Stimulated activated CD8-positive, alpha-beta memory T cell treated with anti-CD3 and anti-CD28 coated beads, Interleukin-4, amount 100 ng/mL, for 4 hours (primary cell): Measurements from ENCODE around the gene ZNF175.

Experiments used
- DNase-seq, 2 donors: peaks; one replicate each; pipeline ENCODE4 v3.0.0-alpha.2; 2020; ENCODE audit warnings: low read depth in 2 of 2, low spot score in 1 of 2

The ZNF175 gene

DNA sequence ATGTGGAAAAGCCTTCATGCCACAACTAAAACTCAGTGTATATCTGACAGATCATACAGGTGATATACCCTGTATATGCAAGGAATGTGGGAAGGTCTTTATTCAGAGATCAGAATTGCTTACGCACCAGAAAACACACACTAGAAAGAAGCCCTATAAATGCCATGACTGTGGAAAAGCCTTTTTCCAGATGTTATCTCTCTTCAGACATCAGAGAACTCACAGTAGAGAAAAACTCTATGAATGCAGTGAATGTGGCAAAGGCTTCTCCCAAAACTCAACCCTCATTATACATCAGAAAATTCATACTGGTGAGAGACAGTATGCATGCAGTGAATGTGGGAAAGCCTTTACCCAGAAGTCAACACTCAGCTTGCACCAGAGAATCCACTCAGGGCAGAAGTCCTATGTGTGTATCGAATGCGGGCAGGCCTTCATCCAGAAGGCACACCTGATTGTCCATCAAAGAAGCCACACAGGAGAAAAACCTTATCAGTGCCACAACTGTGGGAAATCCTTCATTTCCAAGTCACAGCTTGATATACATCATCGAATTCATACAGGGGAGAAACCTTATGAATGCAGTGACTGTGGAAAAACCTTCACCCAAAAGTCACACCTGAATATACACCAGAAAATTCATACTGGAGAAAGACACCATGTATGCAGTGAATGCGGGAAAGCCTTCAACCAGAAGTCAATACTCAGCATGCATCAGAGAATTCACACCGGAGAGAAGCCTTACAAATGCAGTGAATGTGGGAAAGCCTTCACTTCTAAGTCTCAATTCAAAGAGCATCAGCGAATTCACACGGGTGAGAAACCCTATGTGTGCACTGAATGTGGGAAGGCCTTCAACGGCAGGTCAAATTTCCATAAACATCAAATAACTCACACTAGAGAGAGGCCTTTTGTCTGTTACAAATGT lies 16.4 kb downstream of the ZNF175 start:
- DNase-seq = no peak

DNA sequence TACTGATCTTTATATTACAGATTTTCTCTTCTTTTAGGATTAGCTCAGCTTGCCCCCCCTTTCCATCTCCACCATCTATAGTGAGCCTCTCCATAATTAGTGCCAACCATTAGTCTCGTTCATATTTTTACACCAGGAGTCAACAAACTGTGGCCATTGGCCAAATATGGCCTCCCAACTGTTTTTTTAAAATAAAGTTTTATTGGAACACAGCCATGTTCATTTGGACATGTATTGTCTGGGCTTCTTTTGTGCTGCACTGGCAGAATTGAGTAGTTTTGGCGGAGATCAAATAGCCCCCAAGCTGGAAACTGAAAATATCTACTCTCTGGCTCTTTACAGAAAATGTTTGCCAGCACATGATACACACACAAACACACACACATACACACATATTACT lies 18.4 kb downstream of the ZNF175 start:
- no peak for DNase-seq

DNA sequence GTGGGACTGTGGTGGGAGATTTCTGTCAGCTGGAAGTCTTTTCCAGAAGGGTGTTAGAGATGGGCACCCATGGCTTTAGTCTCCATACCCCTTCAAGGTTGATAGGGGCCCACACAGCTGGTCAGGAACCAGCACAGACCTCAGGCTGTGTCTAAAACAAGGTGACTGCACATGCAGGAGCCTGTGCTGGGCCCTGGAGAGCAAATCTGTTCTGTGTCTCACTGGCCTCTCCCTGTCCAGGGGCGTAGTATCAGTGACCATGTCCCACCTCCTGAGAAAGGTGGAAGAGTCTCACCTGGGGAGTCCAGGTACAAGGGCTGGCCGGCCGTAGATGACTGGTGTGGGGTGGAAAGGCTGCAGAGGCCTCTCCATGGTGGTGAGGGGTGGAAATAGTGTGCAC lies 19.4 kb downstream of the ZNF175 start:
- no peak for DNase-seq

DNA sequence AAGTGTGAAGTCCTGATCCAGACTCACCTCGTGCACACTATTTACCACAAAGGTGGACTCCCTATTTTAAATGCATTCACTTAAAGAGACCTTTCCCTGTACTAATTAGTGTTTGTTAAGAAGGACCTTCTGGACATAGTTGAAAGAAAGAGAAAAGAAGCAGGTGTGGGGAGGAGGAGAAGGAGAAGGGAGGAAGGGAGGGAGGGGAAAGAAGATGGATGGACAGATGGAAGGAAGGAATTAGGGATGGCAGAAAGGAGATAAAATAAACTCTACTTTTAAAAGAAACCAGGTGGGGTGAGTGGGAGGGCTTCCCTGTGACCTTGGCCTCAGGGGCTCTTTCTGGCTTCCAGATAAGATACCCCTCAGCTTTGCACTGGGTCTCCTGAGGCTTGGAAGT lies 21.4 kb downstream of the ZNF175 start:
- no peak for DNase-seq

DNA sequence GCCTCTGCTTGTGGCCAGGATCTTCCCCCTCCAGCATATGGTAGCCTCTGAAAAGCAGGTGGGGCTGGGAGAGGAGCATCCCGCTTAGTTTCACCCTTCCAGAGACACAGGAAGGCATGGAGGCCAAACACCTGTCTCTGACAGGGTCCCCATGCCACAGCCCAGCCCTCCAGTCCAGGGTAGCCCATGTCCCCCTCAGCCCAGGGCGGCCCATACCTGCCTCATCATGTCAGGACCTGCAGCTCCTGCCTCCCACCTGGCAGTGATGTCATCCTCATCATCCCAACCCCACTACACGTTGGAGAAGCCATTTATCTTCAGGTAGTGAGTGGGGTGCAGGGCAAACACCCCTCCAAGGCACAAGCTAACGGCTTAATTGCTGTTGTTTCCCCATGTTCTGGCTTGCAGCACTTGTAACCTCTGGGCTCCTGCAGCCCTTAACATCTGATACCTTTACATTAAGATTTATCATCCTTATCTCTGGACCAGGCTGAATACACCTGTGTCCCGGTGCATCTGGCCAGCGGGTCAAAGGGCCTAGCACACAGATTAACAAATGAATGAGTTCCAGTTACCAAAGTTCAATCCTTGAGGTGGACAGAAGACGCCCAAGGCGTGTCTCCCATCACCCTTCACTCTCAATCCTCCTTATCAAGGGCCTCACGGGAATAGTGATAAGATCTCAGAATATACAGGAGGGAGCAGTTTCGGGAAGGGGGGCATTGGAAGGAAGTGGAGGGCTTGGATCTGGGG lies 22.2 kb downstream of the ZNF175 start:
- DNase-seq = no peak

DNA sequence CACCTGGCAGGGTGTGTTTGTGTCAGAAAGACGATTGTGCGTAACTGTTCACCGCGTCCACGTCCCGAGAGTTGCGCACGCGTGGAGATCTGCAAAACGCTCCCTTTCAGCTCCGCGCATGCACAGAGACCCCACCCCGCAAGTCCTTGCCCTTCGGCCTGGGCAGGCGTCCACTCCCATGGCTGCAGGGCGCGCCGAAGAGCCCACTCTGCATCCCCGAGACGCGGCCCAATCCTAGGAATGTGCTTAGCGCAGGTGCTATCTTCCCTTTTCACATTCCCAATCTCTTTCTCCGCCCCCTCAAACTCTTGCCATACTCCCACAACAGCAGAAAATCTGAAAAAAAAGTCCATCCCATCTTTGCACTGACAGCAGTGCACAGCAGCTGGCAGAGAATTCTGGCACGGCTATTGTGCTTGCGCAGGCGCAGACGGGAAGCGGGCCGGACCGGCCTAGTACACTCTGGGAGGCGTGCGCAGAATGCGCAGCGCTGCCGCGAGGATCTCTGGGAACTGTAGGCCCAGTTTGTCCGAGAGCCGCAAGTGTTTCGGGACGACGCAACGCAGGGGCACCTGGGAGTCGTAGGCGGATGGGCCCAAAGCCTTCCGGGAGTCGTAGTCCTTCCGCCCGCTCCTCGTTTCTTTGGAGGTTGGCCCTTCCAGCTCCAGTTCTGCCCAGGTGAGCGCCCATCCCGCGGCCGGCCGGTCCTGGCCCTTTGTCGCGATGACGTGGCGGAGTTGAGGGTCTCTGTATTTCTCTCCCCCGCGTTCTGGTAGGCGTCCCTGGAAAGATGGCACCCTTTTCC lies 23.1 kb downstream of the ZNF175 start:
- DNase-seq = peak; percentile 92 to 95

DNA sequence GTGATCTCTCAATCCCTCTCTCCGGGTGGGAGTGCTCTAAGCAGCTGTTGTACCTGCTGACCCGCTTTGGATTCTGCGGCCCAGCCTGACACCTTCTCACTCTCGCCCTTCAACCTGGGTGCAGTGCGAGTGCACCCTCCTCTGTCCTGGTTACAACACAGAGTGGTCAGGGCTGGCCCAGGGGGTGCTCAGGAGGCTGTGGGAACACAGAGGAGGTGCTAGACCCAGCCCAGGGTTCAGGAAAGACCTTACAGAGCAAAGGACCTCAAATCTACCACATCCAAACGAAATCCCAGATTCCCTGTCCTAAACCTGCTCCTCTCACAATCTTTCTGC lies 23.7 kb downstream of the ZNF175 start:
- no peak for DNase-seq

DNA sequence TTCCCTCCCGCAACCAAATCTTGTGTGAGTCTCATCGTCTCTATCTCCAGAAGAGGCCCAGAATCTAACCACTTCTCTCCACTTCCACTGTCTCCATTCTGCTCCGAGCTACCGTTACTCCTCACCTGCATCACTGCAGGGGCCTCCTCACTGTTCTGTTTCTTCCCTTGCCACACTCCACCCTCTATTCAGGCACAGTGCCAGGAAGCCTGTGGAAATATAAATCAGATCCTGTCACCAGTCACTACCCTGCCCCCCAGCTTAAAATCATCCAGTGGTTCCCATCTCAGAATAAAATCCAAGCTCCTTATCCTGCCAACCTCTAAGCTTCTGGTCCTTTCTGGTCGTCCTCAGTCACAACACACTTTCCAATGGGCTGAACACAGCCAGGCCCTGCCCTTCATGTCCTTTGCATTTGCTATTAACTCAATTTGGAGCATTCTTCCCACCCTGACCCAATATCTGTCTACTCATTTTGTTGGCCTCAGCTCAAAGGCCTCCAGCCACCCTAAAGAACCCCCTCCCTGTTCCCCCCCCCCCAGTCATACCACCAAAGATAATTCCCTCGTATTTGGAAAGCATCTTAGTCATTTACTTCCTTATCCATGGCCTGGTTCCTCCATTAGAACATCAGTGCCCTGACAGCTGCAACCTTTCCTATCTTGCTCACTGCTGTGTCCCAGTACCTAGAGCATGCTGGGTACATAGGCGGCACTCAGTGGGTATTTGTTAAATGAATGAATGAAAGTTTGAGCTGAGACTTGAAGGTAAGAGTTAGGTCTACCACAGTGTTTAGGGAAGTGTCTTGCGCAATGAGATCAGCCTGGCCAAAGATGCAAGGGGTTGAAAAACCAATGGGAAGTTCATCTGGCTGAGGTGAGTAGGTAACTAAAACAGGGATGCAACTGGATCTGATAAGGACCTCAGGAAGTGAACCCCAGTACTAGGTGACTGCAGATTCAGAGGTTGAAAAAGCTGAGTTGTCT lies 24.4 kb downstream of the ZNF175 start:
- no peak for DNase-seq

DNA sequence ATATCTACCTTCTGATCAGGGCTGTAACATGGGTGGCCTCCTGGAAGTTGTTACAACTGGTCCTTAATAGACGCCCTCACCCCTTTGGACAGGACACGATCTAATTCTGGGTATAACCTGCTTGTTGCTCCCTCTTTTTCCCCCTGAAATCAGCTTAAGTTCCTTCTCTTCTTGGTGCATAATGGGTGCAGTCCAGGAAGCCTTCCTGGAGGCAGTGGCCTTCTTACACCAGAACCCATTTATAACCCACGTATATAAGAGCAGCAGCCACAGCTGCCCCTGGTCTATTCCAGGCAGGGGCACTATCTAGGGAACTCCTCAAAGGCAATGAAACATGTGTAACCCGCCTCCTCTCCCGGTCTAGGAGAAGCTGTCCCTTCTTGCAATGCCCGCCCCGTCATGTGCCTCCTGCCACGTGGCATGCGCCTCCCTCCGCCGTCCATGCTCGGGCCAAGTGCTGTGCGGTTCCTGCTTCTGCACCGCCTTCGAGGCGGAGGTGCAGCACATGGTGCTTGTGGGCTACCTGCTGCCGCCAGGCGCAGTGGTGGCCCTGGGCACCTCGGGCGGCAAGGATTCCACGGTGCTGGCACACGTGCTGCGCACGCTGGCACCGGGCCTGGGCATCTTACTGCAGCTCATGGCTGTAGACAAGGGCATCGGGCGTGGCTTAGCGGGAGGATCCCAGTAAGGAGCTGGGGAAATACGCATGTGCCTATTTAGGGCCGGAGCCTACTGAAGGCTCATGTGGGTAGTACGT lies 27.3 kb downstream of the ZNF175 start:
- no peak for DNase-seq

DNA sequence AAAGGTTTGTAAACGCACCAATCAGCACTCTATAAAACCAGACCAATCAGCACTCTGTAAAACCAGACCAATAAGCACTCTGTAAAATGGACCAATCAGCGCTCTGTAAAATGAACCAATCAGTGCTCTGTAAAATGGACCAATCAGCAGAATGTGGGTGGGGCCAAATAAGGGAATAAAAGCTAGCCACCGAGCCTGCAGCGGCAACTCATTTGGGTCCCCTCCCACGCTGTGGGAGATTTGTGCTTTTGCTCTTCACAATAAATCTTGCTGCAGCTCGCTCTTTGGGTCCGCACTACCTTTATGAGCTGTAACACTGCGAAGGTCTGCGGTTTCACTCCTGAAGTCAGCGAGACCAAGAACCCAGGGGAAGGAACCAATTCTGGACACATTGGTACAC lies 28.0 kb downstream of the ZNF175 start:
- DNase-seq = no peak

DNA sequence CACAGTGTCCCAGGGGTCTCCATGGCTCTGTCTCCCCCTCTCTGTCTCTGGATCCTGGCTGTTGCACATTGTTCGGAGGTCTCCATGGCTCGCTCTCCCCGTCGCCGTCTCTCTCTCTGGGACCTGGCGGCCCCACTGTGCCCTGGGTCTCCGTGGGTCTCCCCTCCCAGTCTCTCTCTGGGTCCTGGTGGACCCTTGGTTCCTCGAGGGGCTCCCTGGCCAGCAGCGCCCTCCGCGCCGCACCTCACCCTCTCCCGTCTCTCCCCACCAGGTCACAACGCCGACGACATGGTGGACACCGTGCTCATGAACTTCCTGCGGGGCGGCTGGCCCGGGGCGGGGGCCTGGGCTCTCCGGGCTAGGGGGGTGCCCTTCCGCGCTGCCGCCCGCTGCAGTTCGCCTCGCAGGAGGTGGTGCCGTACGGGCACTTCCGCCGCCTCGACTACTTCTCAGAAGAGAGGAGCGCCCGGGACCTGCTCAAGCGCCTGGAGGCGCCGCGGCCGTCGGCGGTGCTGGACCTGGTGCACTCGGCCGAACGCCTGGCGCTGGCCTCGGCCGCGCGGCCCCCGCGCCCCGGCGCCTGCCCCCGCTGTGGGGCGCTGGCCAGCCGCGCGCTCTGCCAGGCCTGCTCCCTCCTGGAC lies 30.0 kb downstream of the ZNF175 start:
- DNase-seq = no peak

DNA sequence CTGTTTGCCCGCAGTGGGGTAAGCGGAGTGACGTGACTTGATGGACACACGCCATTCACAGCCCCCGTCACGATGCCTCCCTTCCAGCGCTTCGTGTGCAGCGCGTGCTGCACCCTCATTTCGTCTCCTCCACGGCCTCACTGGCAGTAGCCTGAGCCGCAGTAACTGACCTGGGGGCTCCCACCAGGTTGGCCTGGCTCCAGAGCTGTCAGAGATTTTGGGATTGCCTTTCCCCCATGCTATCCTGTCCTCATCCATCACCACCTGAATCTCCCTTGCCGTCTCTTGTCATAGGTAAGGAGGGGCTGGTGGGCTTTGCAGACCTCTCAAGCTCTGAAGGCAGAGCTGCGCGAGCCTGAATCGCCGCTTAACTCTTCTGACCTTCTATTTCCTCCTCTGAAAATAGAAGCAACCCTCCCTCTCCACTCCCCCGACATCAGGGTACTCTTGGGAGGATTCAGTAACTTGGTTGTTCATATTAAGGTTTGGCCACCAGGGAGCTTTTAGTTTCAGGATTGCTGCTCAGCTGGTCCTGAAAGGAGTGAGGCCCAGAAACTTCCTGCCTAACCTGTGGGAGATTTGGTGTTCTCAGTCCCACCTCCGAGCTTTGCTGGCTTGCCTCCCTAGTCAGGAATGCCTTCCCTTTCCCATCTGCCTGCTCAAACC lies 31.2 kb downstream of the ZNF175 start:
- DNase-seq = no peak

DNA sequence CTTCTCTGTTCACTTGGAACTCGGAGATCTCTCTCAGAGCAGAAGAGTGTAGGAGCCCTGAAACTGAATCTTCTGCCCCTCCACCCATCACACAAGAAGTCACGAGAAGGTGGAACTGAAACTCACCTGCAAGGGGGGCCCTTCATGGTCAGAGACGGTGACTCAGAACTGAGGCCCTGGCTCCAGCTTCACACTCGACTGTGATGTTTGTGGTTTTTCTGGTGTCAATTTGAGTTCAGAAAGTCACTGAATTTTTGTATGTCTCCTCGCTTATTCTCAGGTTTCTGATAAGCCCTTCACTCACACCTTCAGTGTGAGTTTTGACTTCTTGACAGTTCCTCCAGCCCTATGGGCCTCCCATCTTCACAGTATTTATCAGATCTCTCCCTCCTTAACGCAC lies 36.0 kb downstream of the ZNF175 start:
- no peak for DNase-seq

DNA sequence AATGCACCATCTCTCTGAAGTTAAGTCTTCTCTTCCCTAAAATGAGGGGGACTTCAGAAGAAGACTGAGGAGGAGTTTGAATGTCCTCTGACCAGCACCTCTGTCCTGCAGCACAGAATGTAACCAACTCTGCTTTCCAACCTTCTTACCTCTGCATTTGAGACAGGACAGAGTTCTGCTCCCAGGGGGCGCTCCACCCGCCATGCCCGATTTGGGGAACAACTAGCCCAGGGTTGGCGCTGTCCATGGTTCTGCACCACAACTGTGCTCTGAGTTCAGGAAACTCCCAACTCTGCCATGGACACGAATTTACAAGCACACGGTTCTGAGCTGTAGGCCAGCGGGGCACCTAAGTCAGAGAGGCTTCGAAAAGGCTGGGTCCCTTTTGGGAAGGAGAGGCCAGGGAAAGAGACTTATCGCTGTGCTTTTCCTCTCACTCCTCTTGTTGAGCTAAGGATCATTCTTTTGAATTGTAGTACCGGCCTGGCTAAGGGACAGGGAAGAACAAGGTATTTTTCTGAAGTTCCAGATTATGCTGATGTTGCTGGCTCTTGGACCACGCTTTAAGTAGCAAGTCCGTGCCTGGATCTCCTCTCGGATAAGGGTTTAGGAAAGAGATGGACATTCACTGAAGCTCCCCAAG lies 37.0 kb downstream of the ZNF175 start:
- DNase-seq = peak; percentile 12 to 20

DNA sequence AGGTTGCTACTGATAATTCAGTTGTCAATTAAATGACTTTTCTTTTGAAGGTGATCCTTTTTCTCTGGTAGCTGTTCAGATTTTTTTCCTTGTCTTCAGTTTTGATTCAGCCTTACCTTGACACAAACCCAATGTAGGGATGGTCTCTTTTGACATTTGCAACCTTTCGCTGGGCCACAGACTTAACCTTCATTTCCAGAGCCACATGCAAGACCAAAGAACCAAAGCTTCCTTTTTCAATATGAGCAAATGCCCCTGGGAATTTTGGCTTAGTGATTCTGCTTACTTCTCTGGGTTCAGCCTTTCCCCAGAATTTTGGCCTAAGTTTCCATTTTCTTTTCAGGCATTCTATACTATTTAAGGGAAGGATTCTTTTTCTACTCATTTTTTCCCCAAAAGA lies 39.5 kb downstream of the ZNF175 start:
- no peak for DNase-seq

DNA sequence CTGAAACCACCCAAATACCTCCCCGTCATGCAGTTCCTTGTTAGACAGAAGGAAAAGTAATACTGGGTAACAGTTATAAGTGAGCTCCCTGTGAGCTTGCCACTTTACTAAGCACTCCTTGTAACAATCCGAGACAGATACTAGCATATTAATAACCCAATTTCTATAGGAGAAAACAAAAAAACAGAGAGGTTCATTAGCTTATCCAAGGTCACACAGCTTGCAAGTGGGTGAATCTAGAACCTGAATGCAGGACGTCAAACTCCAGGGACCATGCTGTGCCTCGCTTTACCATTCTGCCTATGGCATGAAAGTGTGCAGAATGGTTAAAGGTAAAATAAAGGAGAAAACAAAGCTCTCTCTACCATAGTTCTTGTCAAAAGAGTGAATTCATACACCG lies 43.7 kb downstream of the ZNF175 start:
- no peak for DNase-seq

DNA sequence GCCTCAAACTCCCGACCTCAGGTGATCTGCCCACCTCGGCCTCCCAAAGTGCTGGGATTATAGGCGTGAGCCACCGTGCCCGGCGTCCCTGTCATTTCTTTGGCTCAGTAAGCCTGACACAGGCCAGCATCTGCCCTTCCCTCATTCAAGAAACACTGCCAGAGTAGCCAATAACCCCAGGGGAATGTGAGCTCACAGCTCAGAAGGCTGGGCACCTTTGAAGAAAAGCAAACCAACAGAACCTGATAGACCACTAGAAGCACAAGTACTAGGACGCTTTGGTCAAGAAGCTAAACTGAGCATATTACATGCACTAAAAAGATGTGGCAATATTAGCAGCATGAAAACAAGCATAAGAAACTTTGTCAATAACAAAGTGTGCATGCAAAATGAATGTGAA lies 44.9 kb downstream of the ZNF175 start:
- DNase-seq = no peak

DNA sequence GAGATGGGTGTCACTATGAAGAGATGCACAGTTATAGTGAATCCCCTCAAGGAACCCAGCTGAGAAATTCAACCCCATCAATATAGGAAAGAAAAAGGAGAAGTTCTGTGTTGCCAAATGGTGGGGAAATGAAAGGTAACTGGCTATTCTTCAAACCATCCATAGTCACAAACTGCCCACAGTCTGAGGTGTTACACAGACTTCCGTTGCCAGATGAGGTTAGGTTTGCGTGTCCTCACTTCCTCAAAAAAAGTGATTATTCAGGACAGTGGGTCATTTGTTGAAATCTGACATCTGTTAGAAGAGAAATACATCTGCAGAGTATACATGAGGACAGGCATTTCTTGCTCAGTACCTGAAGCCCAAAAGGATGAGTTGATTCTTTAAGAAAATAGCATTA lies 50.1 kb downstream of the ZNF175 start:
- DNase-seq = no peak
